ENCODE measurements around the gene ATG4B.
"Not testable (repeated sequence)": the region's sequence is repeated elsewhere in the genome, so short reads cannot be mapped to it uniquely, and the experiment has no call there.

- TF ChIP-seq PYGO2 (tag; IDR thresholded peaks at IDR 0.05); ZBTB17 (CRISPR knock-in tag; IDR thresholded peaks at IDR 0.05); EZH2 (IDR thresholded peaks at IDR 0.05; ENCODE audit: borderline replicate concordance, low read depth, low read length); RB1 (IDR thresholded peaks at IDR 0.05; ENCODE audit: low read depth); HINFP (tag; conservative IDR thresholded peaks at IDR 0.05; ENCODE audit: low read depth); ATF3 (IDR thresholded peaks at IDR 0.05); ATF3 (CRISPR knock-in tag; conservative IDR thresholded peaks at IDR 0.05); YBX1 (IDR thresholded peaks at IDR 0.05): not testable (repeated sequence)
Measured at GRCh38 chr2:241589863-241590262, 47.6 kb upstream of the ATG4B start.
